Cardiac muscle cell (in vitro differentiated cells and primary cell): ENCODE results near the gene FLAD1. TPM values are rescaled to one million over a fixed set of nuclear protein-coding genes. Genes with fewer than 3 reads are reported as not detected.

Source experiments
- DNase-seq, 2 donors: peaks; one replicate each; pipeline versions ENCODE4 v3.0.0 to v3.0.0-alpha.2; 2010 to 2017; ENCODE audit warnings: low read depth in 1 of 2, low spot score in 1 of 2
- H3K27ac ChIP-seq: fragments of 200-600 bp; sonication (generic); 2 replicates; pipeline ENCODE4 v1.5.1; 2016
- H3K27me3 ChIP-seq: fragments of 200-600 bp; sonication (generic); 2 replicates; pipeline ENCODE4 v1.6.0; 2016; ENCODE audit warnings: control low read depth
- H3K36me3 ChIP-seq: fragments of 200-600 bp; sonication (generic); 2 replicates; pipeline ENCODE4 v1.5.1; 2016; ENCODE audit warnings: control low read depth
- H3K4me1 ChIP-seq: fragments of 200-600 bp; sonication (generic); 2 replicates; pipeline ENCODE4 v1.8.1; 2017; ENCODE audit warnings: low read depth, mild to moderate bottlenecking, mixed run types
- H3K4me3 ChIP-seq: fragments of 200-600 bp; sonication (generic); 2 replicates; pipeline ENCODE4 v1.5.1; 2016; ENCODE audit warnings: mild to moderate bottlenecking
- H3K9me3 ChIP-seq: fragments of 200-600 bp; sonication (generic); 2 replicates; pipeline ENCODE4 v1.5.1; 2017; ENCODE audit warnings: low read depth, mild to moderate bottlenecking, control low read depth
- polyA plus RNA-seq: library from polyadenylated mRNA; unstranded; fragments of >200 nt; fragmentation: Nextera tagmentation; extraction: Ambion mirVana; gene quantifications from 2 replicates; pipeline ENCODE4 v1.2.1, GENCODE V29; 2016
- total RNA-seq: library from RNA; depleted of rRNA; stranded (reverse); fragments of >200 nt; gene quantifications from 2 replicates; pipeline ENCODE4 v1.2.3, GENCODE V29; 2016
- TF ChIP-seq, protein P1 (sequence below): IDR thresholded peaks from 2 replicates; pipeline ENCODE4 v1.5.1; 2012; ENCODE audit warnings: low read depth, mild to moderate bottlenecking, low read length

The FLAD1 gene
- total and polyA plus RNA-seq, 2 experiments from 2014 or later: 34.3 to 60.8 TPM

- Histone ChIP-seq H3K9me3 (no peaks in the 10 kb centered on the region), H3K4me1 (peaks cover 9% of the 10 kb centered on the region), H3K4me3 (no peak overlapping the region), H3K27me3 (no peaks in the 10 kb centered on the region), H3K36me3 (no peaks in the 10 kb centered on the region), H3K27ac (no peak overlapping the region)
- no peak for DNase-seq
- TF ChIP-seq, protein P1, sequence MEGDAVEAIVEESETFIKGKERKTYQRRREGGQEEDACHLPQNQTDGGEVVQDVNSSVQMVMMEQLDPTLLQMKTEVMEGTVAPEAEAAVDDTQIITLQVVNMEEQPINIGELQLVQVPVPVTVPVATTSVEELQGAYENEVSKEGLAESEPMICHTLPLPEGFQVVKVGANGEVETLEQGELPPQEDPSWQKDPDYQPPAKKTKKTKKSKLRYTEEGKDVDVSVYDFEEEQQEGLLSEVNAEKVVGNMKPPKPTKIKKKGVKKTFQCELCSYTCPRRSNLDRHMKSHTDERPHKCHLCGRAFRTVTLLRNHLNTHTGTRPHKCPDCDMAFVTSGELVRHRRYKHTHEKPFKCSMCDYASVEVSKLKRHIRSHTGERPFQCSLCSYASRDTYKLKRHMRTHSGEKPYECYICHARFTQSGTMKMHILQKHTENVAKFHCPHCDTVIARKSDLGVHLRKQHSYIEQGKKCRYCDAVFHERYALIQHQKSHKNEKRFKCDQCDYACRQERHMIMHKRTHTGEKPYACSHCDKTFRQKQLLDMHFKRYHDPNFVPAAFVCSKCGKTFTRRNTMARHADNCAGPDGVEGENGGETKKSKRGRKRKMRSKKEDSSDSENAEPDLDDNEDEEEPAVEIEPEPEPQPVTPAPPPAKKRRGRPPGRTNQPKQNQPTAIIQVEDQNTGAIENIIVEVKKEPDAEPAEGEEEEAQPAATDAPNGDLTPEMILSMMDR: no peak
Observed at GRCh38 chr1:155024315-155024714, 41.2 kb downstream of the FLAD1 start.

GRCh38 chr1:155026154-155026553 lies 43.0 kb downstream of the FLAD1 start:
- no peaks in the 10 kb centered on the region for H3K36me3 ChIP-seq
- H3K9me3 ChIP-seq: no peaks in the 10 kb centered on the region
- H3K27me3 ChIP-seq: no peaks in the 10 kb centered on the region
- no peak overlapping the region for H3K4me3 ChIP-seq
- DNase-seq: no peak
- no peak overlapping the region for H3K27ac ChIP-seq
- TF ChIP-seq, protein P1: no peak
- peaks cover 7% of the 10 kb centered on the region for H3K4me1 ChIP-seq

- TF ChIP-seq, protein P1: no peak
- H3K9me3 ChIP-seq: no peaks in the 10 kb centered on the region
- no peak overlapping the region for H3K27ac ChIP-seq
- H3K4me1 ChIP-seq: peaks cover 7% of the 10 kb centered on the region
- no peaks in the 10 kb centered on the region for H3K27me3 ChIP-seq
- no peak overlapping the region for H3K4me3 ChIP-seq
- DNase-seq: no peak
- H3K36me3 ChIP-seq: no peaks in the 10 kb centered on the region
Observed at GRCh38 chr1:155026588-155026987, 43.4 kb downstream of the FLAD1 start.

- TF ChIP-seq, protein P1: no peak
- Histone ChIP-seq H3K4me1 (no peaks in the 10 kb centered on the region), H3K27me3 (no peaks in the 10 kb centered on the region), H3K9me3 (no peaks in the 10 kb centered on the region), H3K4me3 (no peak overlapping the region), H3K27ac (no peak overlapping the region), H3K36me3 (no peaks in the 10 kb centered on the region)
- no peak for DNase-seq
Observed at GRCh38 chr1:155029513-155030242, 46.5 kb downstream of the FLAD1 start.

DNA sequence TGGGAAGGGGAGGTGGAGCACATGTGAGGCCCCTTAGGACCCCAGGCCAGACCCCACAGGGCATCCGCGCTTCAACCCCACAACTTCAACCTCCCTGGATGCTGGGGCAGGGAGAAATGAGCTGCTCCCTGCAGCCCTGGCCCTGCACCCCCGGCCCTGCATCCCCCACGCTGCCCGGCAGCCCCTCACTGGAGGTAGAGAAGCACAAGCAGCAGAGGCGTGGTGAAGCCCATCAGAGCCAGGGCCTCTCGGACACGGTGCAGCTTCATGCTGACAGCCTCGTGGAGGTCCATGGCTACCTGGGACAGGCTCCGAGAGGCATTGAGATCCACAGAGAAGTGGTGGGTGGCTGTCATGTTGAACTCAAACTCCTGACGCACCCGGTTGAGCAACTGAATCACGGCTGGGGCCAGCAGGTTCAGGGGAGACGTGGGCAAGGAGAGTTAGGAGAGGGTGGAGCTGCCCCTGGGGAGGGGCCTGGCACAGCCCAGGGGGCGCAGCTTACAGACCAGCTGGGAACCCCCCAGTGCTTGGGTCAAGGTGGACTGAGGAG lies 47.2 kb downstream of the FLAD1 start:
- no peak for DNase-seq
- no peaks in the 10 kb centered on the region for H3K27me3 ChIP-seq
- H3K4me3 ChIP-seq: no peak overlapping the region
- H3K9me3 ChIP-seq: no peaks in the 10 kb centered on the region
- H3K27ac ChIP-seq: no peak overlapping the region
- no peaks in the 10 kb centered on the region for H3K36me3 ChIP-seq
- TF ChIP-seq, protein P1: no peak
- H3K4me1 ChIP-seq: no peaks in the 10 kb centered on the region
